Gastrocnemius medialis (tissue), 4 donors: ENCODE measurements around the gene AGAP1. TPM values are rescaled to one million over a fixed set of nuclear protein-coding genes. Genes with fewer than 3 reads are reported as not detected.

ENCODE experiments used
- ATAC-seq, 2 donors: fragments of 150-250 bp; one replicate each; pipeline ENCODE4 v1.9.1; 2016
- DNase-seq, 2 donors: peaks; one replicate each; pipeline ENCODE4 v3.0.0-alpha.2; 2019
- H3K27ac ChIP-seq, 4 donors: fragments of 200-600 bp; sonication (generic); 1 replicate in 1 of 4; 2 replicates in 3 of 4; pipeline ENCODE4 v1.5.1; 2016 to 2018; ENCODE audit warnings: mild to moderate bottlenecking in 2 of 4, moderate library complexity in 1 of 4
- H3K27me3 ChIP-seq, 3 donors: fragments of 200-600 bp; sonication (generic) in 2 of 3; 1 replicate in 1 of 3; 2 replicates in 2 of 3; pipeline versions ENCODE4 v1.5.1 to v1.6.0; 2016 to 2019; ENCODE audit warnings: mild to moderate bottlenecking in 1 of 3, moderate library complexity in 1 of 3
- H3K36me3 ChIP-seq, 2 donors: fragments of 200-600 bp; sonication (generic) in 1 of 2; one replicate each; pipeline ENCODE4 v1.5.1; 2017 to 2018
- H3K4me1 ChIP-seq, 2 donors: fragments of 200-600 bp; sonication (generic) in 1 of 2; one replicate each; pipeline ENCODE4 v1.5.1; 2016 to 2017; ENCODE audit warnings: mild to moderate bottlenecking in 2 of 2
- H3K4me3 ChIP-seq, 4 donors: fragments of 200-600 bp; sonication (generic) in 3 of 4; 1 replicate in 1 of 4; 2 replicates in 3 of 4; pipeline ENCODE4 v1.5.1; 2016 to 2019; ENCODE audit warnings: mild to moderate bottlenecking in 2 of 4
- H3K9me3 ChIP-seq, 3 donors: fragments of 200-600 bp; sonication (generic) in 2 of 3; 1 replicate in 1 of 3; 2 replicates in 2 of 3; pipeline ENCODE4 v1.5.1; 2016 to 2019
- POLR2A ChIP-seq, 2 donors: fragments of 450-650 bp; IDR thresholded peaks; one replicate each; pipeline ENCODE4 v1.6.1; 2017; ENCODE audit warnings: antibody characterized with exemption in 2 of 2, mild to moderate bottlenecking in 2 of 2, moderate library complexity in 2 of 2
- in situ Hi-C, 4 donors: fragments of 200-750 bp; cut with MboI; loops; one replicate each; pipeline versions ENCODE4 v1.15.0 to v1.8.0; 2017; ENCODE audit warnings: low sequenced_read_pairs in 4 of 4
- intact Hi-C: fragments of 100-400 bp; cut with DNase I; formaldehyde crosslinking; loops from one replicate; pipeline ENCODE4 v1.15.1; 2023; ENCODE audit warnings: low total_unique reads
- total RNA-seq, 4 donors: library from RNA; depleted of rRNA; stranded (reverse); fragments of >200 nt; gene quantifications; one replicate each; pipeline versions ENCODE4 v1.1.0 to v1.2.3, GENCODE V29; 2016
- TF ChIP-seq, protein P1 (sequence below), 5 experiments: fragments of 450-650 bp in 3 of 5; fragments of 200-600 bp in 2 of 5; sonication (generic) in 2 of 5; IDR thresholded peaks in 4 of 5; conservative IDR thresholded peaks in 1 of 5; 1 replicate in 4 of 5; 2 replicates in 1 of 5; pipeline ENCODE4 v1.5.1; 2016 to 2019; ENCODE audit warnings: antibody characterized with exemption in 5 of 5, mild to moderate bottlenecking in 3 of 5, moderate library complexity in 3 of 5

AGAP1 gene
- total RNA-seq, 4 donors from 2014 or later: 8.5 to 26.8 (median 14.4) TPM

- H3K4me3 ChIP-seq: no peak overlapping the region
- ATAC-seq (no peak), DNase-seq (no peak)
- H3K4me1 ChIP-seq: no peaks in the 10 kb centered on the region
- intact Hi-C loops: no loop called here
- TF ChIP-seq, protein P1, sequence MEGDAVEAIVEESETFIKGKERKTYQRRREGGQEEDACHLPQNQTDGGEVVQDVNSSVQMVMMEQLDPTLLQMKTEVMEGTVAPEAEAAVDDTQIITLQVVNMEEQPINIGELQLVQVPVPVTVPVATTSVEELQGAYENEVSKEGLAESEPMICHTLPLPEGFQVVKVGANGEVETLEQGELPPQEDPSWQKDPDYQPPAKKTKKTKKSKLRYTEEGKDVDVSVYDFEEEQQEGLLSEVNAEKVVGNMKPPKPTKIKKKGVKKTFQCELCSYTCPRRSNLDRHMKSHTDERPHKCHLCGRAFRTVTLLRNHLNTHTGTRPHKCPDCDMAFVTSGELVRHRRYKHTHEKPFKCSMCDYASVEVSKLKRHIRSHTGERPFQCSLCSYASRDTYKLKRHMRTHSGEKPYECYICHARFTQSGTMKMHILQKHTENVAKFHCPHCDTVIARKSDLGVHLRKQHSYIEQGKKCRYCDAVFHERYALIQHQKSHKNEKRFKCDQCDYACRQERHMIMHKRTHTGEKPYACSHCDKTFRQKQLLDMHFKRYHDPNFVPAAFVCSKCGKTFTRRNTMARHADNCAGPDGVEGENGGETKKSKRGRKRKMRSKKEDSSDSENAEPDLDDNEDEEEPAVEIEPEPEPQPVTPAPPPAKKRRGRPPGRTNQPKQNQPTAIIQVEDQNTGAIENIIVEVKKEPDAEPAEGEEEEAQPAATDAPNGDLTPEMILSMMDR (IDR thresholded peaks at IDR 0.05 in 4 of 5, conservative IDR thresholded peaks at IDR 0.05 in 1 of 5): no peak
- TF ChIP-seq POLR2A (IDR thresholded peaks at IDR 0.05): no peak
- no peak overlapping the region for H3K27ac ChIP-seq
- no peaks in the 10 kb centered on the region for H3K27me3 ChIP-seq
- H3K9me3 ChIP-seq: no peaks in the 10 kb centered on the region
- in situ Hi-C loops: no loop called here
- no peaks in the 10 kb centered on the region for H3K36me3 ChIP-seq
These were observed 217.7 kb downstream of the AGAP1 start for GRCh38 chr2:235711527-235711926.

- intact Hi-C loops (no loop called here), in situ Hi-C loops (no loop called here)
- no peak for DNase-seq
- no peak overlapping the region for H3K4me3 ChIP-seq
- no peak for ATAC-seq
- H3K4me1 ChIP-seq: no peaks in the 10 kb centered on the region
- TF ChIP-seq, protein P1 (IDR thresholded peaks at IDR 0.05 in 4 of 5, conservative IDR thresholded peaks at IDR 0.05 in 1 of 5): no peak
- TF ChIP-seq POLR2A (IDR thresholded peaks at IDR 0.05): no peak
- H3K27me3 ChIP-seq: no peaks in the 10 kb centered on the region
- no peak overlapping the region for H3K27ac ChIP-seq
- no peaks in the 10 kb centered on the region for H3K9me3 ChIP-seq
- no peaks in the 10 kb centered on the region for H3K36me3 ChIP-seq
These were observed 218.3 kb downstream of the AGAP1 start for GRCh38 chr2:235712176-235712575.

- Histone ChIP-seq H3K36me3 (no peaks in the 10 kb centered on the region), H3K4me1 (no peaks in the 10 kb centered on the region), H3K27me3 (no peaks in the 10 kb centered on the region), H3K9me3 (no peaks in the 10 kb centered on the region), H3K27ac (no peak overlapping the region), H3K4me3 (no peak overlapping the region)
- in situ Hi-C loops: no loop called here
- TF ChIP-seq POLR2A (IDR thresholded peaks at IDR 0.05): no peak
- TF ChIP-seq, protein P1 (IDR thresholded peaks at IDR 0.05 in 4 of 5, conservative IDR thresholded peaks at IDR 0.05 in 1 of 5): no peak
- intact Hi-C loops: no loop called here
- ATAC-seq (no peak), DNase-seq (no peak)
These were observed 219.3 kb downstream of the AGAP1 start for GRCh38 chr2:235713189-235713588.

DNA sequence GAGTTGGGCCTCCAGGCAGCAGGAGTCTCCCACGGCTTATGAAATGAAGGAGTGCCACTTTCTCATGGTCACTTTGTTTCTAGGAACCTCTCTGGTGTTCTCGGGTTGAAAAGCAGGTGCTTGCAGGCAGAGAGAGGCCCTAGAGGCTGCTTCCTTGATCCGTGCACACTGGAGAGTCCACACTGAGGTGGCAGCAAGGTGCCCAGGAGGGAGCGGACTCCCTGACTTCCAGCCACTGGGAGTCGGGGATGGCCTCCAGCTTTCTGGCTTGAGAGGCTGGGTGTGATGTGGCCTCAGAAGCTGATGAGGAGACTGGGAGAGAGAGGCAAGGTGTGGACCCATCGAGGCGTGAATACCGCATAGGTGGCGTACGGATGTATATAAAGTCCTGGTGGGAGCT, 221.8 kb downstream of the AGAP1 start:
- DNase-seq (no peak), ATAC-seq (no peak)
- intact Hi-C loops: no loop called here
- H3K4me1 ChIP-seq: no peaks in the 10 kb centered on the region
- no peaks in the 10 kb centered on the region for H3K9me3 ChIP-seq
- no peaks in the 10 kb centered on the region for H3K27me3 ChIP-seq
- in situ Hi-C loops: no loop called here
- TF ChIP-seq, protein P1 (IDR thresholded peaks at IDR 0.05 in 4 of 5, conservative IDR thresholded peaks at IDR 0.05 in 1 of 5): no peak
- TF ChIP-seq POLR2A (IDR thresholded peaks at IDR 0.05): no peak
- no peak overlapping the region for H3K27ac ChIP-seq
- no peak overlapping the region for H3K4me3 ChIP-seq
- no peaks in the 10 kb centered on the region for H3K36me3 ChIP-seq

DNA sequence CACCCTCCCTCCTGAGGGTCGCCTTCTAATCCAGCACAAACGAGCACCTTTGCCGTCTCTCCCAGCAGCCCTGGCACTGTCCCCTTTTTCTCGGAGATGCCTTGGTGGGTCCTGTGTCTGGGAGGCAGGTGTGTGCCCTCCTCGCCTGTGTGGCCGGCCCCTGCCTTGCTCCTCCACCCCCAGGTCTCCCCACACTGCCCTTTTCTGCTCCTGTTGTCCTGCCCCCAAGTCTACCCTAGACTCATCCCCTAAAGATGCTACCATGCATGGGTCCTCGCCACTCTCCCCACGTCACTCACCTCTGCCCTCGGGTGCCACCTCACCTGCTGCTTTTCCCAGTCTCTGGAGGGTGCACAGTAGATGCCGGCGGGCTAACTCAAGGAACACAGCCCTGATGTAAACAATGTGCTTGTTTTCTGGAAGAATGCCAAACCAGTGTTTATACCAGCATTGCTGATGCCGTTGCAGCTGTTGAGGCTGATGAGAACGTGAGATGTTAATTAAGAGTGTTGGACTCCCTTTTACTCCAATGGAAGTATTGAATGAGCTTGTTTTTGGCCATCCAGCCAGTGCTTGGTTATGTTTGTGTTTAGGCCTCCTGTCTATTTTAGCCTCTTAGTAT, 223.1 kb downstream of the AGAP1 start:
- Histone ChIP-seq H3K9me3 (no peaks in the 10 kb centered on the region), H3K27ac (no peak overlapping the region), H3K36me3 (no peaks in the 10 kb centered on the region), H3K27me3 (no peaks in the 10 kb centered on the region), H3K4me1 (no peaks in the 10 kb centered on the region), H3K4me3 (no peak overlapping the region)
- DNase-seq (no peak), ATAC-seq (no peak)
- TF ChIP-seq, protein P1 (IDR thresholded peaks at IDR 0.05 in 4 of 5, conservative IDR thresholded peaks at IDR 0.05 in 1 of 5): no peak
- no peak for TF ChIP-seq POLR2A (IDR thresholded peaks at IDR 0.05)
- intact Hi-C loops (no loop called here), in situ Hi-C loops (no loop called here)
